Stimulated activated CD4-positive, alpha-beta T cell treated with anti-CD3 and anti-CD28 coated beads, TNF-alpha, amount 100 ng/mL, for 48 hours (primary cell): Measurements from ENCODE around the gene B2M.
"Not testable (repeated sequence)": the region's sequence is repeated elsewhere in the genome, so short reads cannot be mapped to it uniquely, and the experiment has no call there.

Experiments used
- DNase-seq, 3 donors: peaks; one replicate each; pipeline ENCODE4 v3.0.0-alpha.2; 2020; ENCODE audit warnings: low read depth in 3 of 3

Gene B2M

DNA sequence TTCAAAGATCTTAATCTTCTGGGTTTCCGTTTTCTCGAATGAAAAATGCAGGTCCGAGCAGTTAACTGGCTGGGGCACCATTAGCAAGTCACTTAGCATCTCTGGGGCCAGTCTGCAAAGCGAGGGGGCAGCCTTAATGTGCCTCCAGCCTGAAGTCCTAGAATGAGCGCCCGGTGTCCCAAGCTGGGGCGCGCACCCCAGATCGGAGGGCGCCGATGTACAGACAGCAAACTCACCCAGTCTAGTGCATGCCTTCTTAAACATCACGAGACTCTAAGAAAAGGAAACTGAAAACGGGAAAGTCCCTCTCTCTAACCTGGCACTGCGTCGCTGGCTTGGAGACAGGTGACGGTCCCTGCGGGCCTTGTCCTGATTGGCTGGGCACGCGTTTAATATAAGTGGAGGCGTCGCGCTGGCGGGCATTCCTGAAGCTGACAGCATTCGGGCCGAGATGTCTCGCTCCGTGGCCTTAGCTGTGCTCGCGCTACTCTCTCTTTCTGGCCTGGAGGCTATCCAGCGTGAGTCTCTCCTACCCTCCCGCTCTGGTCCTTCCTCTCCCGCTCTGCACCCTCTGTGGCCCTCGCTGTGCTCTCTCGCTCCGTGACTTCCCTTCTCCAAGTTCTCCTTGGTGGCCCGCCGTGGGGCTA lies at the start of gene B2M, which contains the start of gene PATL2:
TSS of gene B2M (plus strand) at position 422 of the 647 bp plus-strand sequence. CDS start at position 452, 30 bp downstream.
TSS of gene PATL2 (minus strand) at position 228 of the 647 bp plus-strand sequence. CDS start 34,833 bp downstream, outside the sequence.
- DNase-seq, result peak; percentile 86 to 93 (median 92)

DNA sequence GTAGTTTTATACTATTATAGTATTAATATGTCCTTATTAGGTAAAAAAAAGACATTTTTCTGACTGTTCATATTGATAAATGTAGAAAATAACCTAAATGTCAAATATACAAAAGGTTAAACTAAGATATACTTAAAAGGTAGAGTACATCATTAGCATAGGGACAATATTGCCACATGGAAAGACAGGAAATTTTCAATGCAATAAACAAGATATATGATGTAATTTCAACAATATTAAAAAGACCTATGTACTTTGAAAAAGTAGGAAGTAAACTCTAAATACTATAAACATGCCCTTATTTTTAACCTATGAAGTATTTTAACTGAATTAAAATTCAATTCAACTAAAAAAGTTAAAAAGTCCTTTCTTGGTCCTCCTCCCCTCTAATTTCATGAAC lies 49.7 kb upstream of the B2M start:
- no peak for DNase-seq

DNA sequence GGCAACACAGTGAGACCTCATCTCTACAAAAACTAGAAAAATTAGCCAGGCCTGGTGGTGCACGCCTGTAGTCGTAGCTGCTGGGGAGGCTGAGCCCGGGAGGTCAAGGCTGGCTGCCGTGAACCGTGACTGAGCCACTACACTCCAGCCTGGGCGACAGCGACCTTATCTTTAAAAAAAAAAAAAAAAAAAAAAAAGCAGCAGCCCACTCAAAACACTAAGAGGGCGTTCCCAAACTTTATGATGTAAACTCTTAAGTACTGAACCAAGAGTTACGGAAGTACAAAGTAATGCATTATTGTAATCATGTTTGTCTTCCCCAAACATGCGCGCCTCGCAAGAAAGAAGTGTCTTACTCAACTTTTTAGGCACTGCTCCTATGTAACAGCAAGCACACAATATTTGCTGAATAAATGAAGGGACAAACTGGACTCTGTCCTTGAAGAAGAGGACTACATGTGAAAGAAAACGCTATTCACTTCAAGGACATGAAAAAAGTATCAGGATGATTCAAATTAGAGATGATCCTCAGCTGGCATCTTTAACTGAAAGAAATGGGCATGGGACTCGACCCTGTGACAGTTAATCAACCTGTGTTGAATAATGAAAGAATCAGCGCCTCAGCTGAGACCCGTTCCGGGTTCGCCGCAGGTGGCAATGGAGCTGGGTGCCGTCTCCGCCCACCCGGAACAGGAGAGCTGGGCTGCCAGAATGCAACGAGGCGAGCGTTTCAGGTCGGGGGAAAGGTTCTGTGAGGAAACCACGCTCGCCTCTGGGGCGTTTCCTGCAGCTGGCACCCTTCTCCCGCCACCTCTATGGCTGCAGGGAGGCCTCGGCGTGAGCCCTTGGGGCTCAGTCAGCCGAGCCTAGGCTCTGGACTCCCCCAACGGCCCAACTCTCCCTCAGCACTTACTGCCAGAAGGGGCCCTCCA lies 48.6 kb upstream of the B2M start:
- peak; percentile 60 to 81 (median 60) for DNase-seq

DNA sequence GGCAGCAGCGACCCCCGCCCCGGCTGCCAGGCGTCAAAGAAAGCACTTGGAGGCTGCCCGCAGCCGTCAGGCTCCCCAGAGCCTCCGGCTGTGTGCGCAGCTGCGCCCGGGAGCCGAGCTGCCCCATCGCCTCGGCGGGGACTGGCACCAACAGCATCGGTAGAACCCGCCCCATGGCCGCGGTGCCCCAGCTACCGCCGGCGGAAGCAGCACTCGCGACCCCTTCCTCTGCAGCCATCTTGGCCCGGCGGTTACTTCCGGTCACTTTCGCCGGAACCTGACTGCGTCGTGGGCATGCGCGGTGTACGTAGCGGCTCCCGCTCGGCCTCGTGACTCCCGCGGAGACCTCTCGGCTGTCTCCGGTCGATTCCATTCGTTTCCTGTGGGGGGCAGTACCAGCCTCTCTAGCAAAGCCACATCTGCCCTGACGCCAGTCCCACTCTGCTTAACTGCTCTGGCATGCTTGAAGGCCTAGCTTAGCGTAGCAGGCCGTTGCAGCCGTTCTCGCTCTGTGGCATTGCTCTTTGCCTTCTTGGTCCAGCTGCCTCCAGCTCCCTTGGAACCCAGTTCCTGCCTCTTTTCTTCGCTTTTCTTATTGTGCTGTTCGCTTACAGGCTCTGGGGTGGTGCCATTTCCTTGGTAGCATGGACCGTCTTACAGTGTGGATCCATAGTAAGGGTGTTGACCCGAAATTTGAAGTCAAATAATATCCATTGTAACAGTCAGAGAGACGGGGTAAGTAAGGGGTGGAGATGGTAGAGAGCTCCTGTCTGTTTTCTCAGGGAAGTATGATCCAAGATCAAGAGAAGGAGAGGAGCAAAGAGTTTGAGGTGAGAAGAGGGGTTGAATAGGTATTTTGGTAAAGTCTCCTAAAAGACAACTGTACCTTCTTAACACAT lies 47.7 kb upstream of the B2M start, which contains the start of gene SPG11:
TSS of gene SPG11 (minus strand) at position 253 of the 899 bp plus-strand sequence. CDS start at position 238, 15 bp downstream.
- DNase-seq, result peak; percentile 96 to 98 (median 96)

DNA sequence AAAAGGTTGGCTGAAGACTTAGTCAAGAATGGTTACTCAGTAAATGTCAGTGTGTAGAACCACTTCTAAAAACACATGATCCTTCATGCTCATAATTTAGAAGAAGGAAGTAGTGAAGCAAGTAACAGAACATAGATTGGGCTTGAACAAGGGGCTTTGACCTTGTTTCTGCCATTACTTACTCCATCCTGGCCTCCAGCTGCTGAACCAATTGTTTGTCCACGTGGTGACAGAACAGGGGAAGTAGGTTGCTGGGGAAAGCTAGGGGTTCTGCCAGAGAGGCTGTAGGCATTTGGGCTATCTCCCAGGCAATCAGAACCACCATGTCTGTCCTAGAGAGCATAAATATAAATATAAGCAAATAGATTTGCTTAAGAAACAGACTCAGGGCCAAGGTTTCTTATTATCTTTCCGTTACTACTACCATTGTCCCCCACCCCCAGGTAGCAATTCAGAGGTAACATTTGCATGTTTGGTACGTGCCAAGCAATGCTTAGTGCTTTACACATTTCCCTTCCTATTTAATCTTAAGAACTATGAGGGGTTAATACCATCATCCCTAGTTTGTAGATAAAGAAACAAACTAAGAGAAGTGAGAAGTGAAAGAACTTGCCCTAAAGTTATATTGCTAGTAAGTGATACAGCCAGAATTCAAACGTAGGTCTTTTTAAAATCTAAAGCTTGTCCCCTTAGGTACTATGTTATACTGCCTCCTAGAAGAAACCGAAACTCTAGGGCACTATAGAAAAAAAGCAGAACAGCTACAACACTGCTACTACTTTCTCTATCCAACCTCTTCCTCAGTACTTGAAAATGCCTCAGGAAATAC lies 44.9 kb upstream of the B2M start:
- no peak for DNase-seq

DNA sequence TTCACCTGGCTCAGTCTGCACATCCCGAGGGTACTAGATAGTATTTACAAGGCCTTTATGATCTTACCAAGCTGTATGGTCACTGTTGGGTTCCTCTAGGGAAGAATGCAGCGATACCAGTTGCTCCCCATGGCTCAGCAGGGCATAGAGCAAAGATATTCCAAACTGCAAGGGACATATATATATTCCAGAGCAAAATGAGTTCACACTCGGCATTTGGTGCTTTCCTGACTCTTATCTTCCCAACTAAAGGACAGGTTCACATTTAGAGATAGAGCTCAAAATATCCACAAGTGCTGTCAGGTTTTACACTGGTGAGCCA lies 44.3 kb upstream of the B2M start:
- no peak for DNase-seq

DNA sequence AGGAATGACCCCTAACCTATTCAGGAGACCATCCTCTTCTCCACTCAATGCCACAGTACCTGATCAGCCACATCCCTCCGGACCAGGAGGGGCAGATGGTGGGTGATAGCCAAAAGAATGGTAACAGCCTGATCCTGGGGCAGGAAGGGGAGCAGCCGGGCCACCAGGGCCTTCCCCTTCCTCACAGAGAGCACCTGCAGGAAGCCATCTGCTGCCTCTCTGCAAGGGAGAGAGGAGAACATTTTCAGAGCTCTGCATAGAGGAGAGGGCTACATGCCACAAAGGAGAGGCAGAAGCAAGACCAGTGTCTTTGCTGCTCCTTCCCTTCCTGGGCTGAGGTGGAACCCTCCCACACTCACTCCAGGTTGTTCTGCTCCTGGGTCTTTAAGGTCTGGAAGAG lies 42.4 kb upstream of the B2M start:
- no peak for DNase-seq

DNA sequence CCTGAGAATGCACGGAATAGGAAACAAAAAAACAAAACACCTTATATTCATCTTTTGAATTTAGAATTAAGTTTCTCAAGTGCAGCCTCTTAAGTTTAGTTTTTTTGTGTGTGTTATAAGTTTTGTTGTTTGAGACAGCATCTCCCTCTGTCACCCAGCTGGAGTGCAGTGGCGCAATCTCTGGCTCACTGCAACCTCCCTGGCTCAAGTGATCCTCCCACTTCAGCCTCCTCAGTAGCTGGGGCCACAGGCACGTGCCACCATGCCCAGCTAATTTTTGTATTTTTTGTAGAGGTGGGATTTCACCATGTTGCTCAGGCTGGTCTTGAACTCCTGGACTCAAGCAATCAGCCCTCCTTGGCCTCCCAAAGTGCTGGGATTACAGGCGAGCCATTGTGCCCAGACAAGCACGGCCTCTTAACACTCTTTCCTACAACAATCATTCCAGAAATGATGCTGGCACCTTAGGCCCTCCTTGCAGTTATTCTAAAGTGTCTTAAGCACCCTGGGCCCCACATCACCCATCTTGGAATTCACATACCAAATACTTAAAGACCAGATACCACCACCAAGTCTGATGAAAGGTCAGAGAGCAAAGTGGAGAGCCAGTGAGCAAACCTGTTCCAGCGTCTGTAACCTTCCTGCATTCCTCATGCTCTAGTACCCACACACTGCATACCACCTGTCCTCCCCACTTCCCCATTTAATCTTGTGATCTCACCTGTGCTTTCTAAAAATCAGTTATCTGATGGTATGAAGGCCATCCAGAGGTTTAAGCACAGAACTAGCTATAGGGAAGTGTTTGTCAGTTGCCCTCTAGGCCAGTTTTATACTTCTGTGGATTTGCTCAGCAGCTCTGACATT lies 41.0 kb upstream of the B2M start:
- DNase-seq, result no peak

DNA sequence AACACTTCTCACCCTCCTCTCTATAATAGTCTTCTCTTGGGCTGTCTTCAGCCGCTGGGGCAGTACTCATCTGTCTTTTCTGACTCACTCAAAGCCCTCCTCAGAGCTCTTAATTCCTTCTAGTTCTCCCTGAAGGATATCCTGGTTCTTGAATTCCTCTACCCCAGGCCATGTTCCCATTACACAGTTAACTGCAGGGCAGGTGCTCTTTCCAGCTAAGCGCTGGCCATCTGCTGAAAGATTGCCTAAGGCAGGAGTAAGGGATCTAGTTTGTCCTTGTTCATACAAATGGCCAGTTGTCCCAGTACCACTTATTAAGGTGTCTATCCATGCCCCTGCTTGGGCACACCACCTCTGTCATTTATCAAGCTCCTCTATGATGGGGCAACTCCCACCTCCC lies 37.7 kb upstream of the B2M start:
- DNase-seq, result no peak

DNA sequence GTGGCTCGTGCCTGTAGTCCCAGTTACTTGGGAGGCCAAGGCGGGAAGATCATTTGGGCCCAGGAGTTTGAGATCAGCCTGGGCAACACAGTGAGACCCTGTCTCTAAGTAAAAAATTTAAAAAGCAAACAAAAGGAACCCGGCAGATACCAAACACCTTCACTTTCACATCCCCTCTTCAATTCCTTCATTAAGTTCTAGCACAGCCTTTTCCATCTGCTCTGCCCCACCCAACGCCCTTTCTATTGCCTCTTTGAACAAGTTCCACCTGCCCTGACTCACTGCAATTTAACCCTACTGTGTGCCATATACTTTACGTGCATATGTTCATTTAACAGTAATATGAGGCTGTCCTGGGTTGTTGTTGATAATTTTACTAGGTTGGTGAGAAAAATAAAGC lies 35.4 kb upstream of the B2M start:
- DNase-seq, result no peak

DNA sequence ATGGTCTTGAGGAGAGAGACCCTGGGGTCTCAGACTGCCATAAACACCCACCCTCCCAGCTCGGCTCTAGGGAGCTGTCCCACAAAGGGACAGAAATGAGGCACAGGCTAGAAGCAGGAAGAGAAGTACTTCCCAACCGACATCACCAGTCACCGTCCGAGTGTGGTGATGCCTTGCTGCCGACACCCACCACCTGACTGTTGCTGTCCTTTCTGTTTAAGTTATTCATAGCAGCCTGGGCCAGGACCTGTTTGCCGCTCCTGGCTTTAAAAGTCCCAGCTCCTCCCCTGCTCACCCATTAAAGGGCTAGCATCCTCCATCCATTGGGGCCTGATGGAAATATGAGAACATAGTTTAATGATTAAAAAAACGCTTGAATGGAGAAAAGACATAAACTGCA lies 34.6 kb upstream of the B2M start:
- no peak for DNase-seq

DNA sequence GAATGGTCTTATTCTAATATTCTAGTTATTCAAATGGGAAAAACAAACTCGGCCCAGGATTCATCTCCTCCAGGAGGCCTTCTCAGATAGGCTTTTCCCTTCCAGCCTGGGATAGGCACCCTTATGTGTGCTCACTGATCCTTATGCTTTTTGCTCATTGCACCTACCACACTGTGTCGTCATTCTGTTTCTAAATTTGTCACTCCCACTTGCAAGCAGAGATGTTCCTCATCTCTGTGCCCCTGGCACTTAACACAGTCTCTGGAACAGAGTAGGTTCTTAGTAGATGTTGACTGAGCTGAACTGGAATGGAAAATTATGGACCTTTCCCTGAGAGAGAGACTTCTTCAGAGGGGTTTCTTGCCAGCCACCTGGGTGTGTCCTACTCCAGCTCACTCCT lies 29.1 kb upstream of the B2M start:
- no peak for DNase-seq

DNA sequence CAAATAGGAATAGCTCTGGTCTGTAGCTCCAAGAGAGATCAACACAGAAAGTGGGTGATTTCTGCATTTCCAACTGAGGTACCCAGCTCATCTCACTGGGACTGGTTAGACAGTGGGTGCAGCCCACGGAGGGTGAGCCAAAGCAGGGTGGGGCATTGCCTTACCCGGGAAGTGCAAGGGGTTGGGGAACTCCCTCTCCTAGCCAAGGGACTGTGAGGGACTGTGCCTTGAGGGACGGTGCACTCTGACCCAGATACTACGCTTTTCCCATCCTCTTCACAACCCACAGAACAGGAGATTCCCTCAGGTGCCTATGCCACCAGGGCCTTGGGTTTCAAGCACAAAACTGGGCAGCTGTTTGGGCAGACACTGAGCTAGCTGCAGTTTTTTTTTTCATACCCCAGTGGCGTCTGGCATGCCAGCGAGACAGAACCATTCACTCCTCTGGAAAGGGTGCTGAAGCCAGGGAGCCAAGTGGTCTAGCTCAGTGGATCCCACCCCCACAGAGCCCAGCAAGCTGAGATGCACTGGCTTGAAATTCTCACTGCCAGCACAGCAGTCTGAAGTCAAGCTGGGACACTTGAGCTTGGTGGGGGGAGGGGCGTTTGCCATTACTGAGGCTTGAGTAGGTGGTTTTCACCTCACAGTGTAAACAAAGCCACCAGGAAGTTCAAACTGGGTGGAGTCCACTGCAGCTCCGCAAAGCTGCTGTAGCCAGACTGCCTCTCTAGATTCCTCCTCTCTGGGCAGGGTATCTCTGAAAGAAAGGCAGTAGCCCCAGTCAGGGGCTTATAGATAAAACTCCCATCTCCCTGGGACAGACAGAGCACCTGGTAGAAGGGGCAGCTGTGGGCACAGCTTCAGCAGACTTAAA lies 28.3 kb upstream of the B2M start:
- peak; percentile 52 to 72 (median 64) for DNase-seq

DNA sequence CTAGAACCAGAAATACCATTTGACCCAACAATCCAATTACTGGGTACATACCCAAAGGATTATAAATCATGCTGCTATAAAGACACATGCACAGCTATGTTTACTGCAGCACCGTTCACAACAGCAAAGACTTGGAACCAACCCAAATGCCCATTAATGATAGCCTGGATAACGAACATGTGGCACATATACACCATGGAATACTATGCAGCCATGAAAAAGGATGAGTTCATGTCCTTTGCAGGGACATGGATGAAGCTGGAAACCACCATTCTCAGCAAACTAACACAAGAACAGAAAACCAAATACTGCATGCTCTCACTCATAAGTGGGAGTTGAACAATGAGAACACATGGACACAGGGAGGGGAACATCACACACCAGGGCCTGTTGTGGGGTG lies 22.0 kb upstream of the B2M start:
- DNase-seq, result not testable (repeated sequence)

DNA sequence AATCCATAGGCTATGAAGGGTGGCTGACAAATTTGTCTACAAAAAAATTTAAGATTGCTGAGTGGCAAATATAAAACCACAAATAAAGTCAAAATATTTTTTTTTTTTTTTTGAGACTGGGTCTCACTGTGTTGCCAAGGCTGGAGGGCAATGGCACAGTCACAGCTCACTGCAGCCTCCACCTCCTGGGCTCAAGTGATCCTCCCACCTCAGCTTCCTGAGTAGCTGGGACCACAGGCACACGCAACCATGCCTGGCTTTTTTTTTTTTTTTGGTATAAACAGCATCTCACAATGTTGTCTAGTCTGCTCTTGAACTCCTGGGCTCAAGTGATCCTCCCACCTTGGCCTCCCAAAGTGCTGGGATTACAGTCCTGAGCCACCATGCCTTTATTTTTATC lies 21.1 kb upstream of the B2M start:
- DNase-seq, result not testable (repeated sequence)

DNA sequence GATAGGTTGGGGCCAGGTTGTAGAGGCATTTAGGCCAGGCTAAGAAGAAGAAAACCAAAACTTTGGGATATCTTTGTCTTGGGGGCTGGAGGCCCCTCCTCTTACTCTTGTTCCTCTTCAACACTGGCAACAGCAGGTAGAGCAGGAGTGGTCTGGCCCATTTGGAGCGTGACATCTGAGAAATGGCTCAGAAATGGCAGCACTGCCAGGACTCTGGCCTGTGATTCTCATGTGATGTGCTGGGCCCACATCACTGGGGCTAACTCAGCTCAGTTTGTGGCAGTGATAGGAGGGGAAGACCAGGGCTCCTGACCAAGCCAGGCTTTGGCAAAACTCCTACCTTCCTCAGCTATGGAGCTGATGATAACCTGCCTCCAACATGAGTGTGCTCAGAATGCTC lies 18.7 kb upstream of the B2M start:
- no peak for DNase-seq

DNA sequence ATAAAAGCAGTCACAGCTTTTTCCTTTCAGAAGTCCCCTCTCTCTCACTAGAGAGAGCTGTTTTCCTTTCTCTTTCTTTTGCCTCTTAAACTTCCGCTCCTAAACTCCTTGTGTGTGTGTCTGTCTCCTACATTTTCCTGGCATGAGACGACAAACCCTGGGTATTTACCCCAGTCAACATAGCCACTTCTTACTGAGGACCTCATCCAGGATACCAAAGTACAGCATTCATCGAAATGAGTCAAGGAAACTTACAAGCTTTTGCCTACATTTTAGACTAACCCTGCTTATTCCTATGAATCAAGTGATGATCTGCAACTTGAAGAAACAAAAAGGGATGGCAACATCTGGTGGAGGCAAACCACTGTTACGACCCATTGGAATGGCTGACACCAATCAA lies 16.9 kb upstream of the B2M start:
- no peak for DNase-seq

DNA sequence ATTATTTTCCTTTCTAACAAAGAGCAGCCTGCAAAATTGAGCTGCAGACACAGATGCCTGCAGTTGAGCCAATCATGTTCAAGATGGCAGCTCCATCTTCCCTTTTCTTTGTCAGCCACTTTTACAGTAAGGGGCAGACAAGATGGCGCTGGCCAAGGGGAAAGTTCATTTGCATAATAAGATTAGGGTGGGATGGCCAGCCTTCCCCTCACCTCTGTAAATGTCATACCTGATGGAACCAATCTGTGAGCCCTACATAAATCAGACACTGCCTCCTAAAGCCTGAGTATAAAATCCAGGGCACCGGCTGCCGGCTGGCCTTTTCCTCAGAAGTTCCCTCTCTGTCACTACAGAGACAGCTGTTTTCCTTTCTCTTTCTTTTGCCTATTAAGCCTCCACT lies 16.0 kb upstream of the B2M start:
- DNase-seq, result no peak

DNA sequence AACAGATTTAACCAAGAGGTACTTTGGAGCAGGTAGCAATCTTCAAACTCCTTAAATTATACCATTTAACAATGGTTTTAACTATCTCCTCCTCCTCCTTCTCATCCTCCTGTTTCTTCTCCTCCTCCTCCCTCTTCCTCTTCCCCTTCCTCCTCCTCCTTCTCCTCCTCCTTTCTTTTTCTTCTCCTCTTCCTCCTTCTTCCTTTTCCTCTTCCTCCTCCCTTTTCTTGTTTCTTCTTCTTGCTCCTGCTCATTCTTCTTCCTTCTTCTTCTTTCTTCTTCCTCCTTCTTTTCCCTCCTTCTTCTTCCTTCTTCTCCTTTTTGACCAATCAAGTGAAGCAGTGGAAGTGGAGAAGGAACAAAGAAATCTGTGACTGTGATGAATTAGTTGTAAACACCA lies 14.3 kb upstream of the B2M start:
- no peak for DNase-seq
